ENCODE results near the gene CMSS1.

DNA sequence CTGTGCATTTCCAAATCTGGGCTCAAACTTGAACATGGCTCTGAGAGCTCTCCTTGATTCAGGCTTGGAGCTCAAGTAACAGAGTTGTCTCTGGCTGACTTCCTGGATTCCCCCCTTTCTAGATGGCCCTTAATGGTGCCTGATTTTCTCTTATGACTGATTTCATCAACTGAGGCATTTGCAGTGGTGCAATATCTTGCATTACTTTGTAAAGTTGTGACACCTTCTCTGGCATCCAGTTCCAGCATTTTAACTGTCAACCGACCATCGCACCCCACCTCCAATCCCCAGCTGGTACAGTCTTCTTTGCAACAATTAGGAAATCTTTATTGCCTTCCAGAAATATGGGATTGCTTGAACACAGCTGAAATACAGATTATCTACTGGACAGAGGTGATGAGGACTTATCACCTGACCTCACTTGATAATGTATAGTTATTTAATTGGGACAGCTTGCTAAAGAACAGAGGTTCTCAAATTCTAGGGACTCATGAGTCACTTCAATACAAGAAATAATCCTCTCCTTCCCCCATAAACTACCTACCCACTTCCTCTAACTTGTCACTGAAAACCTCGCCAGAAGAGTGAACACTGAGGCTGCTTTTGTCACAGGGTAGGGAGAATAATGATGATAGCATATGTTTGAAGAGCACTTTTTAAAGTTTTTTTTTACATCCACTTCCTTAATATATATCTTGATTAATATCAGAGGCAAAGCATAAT, 254.8 kb downstream of the CMSS1 start:
- TF ChIP-seq MXI1 (conservative IDR thresholded peaks at IDR 0.05; ENCODE audit: poor library complexity, severe bottlenecking) (no peak), POLR2AphosphoS5 (IDR thresholded peaks at IDR 0.05) (no peak), EZH2 (IDR thresholded peaks at IDR 0.05; ENCODE audit: borderline replicate concordance, insufficient read depth, low read length, poor library complexity, severe bottlenecking) (no peak), EP300 (conservative IDR thresholded peaks at IDR 0.05; ENCODE audit: poor library complexity, severe bottlenecking) (no peak), TAF1 (IDR thresholded peaks at IDR 0.05; ENCODE audit: low read depth) (no peak), RAD21 (conservative IDR thresholded peaks at IDR 0.05) (no peak)
- TF ChIP-seq, protein P1, sequence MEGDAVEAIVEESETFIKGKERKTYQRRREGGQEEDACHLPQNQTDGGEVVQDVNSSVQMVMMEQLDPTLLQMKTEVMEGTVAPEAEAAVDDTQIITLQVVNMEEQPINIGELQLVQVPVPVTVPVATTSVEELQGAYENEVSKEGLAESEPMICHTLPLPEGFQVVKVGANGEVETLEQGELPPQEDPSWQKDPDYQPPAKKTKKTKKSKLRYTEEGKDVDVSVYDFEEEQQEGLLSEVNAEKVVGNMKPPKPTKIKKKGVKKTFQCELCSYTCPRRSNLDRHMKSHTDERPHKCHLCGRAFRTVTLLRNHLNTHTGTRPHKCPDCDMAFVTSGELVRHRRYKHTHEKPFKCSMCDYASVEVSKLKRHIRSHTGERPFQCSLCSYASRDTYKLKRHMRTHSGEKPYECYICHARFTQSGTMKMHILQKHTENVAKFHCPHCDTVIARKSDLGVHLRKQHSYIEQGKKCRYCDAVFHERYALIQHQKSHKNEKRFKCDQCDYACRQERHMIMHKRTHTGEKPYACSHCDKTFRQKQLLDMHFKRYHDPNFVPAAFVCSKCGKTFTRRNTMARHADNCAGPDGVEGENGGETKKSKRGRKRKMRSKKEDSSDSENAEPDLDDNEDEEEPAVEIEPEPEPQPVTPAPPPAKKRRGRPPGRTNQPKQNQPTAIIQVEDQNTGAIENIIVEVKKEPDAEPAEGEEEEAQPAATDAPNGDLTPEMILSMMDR (IDR thresholded peaks at IDR 0.05; ENCODE audit: poor library complexity, severe bottlenecking) = no peak
- TF ChIP-seq, protein P2, sequence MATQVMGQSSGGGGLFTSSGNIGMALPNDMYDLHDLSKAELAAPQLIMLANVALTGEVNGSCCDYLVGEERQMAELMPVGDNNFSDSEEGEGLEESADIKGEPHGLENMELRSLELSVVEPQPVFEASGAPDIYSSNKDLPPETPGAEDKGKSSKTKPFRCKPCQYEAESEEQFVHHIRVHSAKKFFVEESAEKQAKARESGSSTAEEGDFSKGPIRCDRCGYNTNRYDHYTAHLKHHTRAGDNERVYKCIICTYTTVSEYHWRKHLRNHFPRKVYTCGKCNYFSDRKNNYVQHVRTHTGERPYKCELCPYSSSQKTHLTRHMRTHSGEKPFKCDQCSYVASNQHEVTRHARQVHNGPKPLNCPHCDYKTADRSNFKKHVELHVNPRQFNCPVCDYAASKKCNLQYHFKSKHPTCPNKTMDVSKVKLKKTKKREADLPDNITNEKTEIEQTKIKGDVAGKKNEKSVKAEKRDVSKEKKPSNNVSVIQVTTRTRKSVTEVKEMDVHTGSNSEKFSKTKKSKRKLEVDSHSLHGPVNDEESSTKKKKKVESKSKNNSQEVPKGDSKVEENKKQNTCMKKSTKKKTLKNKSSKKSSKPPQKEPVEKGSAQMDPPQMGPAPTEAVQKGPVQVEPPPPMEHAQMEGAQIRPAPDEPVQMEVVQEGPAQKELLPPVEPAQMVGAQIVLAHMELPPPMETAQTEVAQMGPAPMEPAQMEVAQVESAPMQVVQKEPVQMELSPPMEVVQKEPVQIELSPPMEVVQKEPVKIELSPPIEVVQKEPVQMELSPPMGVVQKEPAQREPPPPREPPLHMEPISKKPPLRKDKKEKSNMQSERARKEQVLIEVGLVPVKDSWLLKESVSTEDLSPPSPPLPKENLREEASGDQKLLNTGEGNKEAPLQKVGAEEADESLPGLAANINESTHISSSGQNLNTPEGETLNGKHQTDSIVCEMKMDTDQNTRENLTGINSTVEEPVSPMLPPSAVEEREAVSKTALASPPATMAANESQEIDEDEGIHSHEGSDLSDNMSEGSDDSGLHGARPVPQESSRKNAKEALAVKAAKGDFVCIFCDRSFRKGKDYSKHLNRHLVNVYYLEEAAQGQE (IDR thresholded peaks at IDR 0.05; ENCODE audit: borderline replicate concordance) = no peak
